ACHN (cell line): ENCODE measurements around the gene ZNF500.

Experiments
- DNase-seq: peaks from one replicate; pipeline ENCODE4 v3.0.0-alpha.2; 2015
- in situ Hi-C: cut with HindIII; loops from 2 replicates; pipeline ENCODE4 v1.10.0; 2017; ENCODE audit warnings: low sequenced_read_pairs, low pct_ligation_motif_present, low pct_unique_long_range_greater_than_20kb

The ZNF500 gene

DNA sequence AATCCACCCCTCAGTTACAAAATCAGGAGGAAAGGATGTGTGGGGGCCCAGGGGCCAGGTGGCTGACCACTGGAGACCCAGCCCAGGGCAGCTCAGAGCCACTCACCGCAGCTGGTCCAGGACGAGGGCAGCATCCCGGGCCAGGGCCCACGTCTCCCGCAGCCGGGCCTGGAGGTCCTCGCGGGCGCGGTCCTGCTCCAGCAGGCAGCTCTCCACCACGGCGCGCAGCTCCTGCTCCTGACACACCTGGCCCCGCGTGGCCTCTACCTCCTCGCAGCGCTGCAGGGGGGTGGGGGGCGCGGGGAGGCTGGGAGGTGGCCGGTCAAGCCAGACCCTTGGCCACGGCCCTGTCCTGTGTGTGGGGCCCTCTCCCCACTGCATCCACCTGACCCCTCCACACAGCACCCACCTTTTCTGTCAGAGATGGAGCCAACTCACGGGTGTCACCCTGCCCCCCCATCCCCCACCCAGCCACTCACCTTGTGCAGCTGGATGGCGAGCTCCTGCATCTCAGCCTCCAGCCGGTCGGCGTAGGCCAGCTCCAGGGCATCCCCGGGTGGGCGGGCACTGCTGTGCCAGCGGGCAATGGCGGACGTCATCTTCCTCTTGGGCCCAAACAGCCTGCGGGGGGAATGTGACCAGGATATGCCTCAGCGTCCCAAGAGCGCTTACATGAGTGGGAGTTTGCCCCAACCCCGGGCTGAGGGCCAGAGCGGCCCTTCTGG is 68.5 kb downstream of the ZNF500 start:
- in situ Hi-C loops: no loop called here
- DNase-seq: no peak
